ENCODE measurements around the gene EN2.

Gene EN2

DNA sequence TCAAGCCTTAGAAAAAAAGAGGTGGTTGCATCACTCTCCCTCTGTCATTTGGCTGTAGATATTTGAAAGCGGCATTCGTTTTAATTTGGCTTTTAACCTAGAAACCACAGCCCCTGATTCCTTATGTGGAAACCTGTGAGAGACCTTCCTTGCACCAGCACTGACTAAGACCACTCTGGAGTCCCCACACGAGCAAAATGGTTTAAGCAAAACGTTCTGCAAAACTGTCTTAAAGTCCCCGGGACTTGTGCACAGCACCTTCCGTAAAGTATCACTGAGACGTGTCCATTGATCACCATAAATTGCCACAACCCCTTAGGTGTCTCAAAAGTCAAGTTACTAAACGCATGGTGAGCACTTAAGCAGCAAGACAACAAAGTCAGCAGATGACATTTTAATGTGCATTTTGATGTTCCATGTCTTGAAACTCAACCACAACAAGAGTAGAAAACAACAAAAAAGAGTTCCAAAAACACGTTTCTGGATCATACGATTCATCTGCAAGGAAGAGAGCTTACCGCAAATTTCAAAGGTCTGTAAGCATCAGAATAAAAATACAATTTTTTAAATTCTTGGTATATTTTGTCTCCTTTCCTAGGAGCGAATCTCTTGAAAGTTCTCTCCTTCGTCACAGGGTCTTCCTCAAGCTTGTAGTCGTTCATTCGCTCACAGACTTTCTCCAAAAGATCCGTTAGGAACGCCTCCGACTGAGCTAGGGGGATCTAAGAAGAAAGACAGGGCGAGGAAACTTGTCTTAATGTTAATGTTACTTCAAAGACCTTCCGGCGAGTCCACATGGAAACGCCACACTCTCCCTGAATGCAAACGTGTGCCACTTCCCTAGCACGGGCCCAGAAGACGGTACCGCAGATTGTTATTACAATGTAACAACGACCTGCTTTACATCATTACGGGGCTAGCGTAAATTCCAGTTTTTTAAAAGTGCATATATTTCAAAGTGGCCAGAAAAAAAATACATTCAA, 50.7 kb downstream of the EN2 start:
- no peak for DNase-seq (ENCODE audit: low spot score)

DNA sequence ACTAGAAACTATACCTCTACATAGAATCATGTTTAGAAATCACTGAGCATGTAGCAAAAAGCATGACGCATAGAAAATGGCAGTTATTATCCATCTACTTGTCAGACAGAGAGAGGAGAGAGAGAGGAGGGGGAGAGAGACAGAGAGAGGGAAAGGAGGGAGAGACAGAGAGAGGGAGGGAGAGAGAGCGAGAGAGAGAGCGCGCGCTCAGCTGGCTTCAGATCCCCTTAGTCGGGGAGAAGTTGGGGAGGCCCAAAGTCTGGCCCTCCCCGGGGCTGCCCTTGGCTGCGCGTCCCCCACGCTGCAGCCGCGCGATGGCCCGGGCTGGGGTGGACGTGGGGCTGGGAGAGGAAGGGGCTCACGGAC, 51.4 kb downstream of the EN2 start:
- no peak for DNase-seq (ENCODE audit: low spot score)

DNA sequence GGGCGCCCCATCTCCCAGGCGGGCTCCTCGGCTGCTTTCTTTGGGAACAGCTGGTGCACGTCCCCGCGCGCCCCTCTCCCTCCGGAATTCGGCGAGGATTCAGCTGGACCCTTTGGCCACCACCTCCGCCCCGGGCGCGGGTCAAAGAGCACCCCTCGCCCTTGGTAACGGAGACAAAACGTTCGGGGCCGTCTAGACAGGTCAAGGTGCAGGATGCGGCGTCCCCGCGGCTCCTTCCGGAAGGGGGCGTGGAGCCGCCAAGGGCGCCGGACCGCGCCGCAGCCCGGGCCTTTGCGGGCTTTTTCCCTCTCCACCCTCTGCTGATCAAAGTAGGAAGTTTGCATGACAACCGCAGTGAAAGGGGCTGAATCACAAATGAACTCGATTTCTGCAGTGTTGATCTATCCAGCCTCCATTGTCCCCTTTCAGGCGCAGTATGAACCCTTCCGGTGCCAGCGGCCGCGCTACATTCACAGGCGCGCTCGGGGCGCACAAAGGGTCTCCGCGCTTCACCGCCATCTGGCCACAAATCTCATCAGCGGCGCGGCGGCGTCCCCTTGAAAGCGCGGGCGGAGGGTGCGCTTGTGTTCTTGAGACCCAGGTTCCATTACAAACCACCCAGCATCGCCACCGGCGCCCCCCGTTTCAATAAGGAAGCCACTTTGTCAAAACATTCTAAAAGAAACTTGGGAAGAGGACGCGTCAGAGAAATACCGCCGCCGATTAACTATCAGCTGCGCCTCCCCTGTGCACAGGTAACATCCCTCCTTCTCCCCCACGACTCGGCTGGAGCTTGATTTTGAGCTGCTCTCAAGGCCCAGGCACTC, 52.0 kb downstream of the EN2 start:
- DNase-seq (ENCODE audit: low spot score) = no peak

DNA sequence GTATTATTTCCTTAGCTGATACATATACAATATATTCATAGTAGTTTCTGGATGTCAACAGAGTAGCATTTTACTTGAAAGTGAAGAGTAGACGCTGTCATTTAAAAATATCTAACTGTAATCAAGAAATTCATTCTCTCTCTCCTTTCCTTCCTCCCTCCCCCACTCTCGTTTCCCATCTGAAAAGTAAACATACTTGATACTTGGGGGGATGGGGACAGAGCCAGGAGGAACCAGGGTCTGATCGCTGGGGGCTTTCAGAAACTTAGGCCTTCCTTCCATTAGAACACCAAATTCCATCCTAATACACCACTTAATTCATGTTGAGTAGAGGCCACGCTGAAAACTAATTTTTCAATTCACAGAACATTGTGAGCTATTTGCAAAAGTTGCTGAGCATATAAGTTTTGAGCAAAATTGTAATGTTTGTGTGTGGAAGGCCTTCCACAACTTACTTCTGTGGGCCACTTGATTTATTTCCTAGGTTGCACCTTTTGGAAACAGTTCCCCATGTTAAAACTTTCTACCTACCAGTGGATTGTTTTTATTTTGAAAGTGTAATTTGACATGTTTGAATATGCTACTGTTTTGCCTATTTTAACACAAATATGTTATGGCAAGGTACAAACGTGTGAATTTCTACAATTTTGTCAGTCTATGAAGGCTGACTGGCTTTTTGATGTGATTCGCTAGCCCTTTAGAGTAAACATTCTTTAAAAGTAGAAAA, 53.2 kb downstream of the EN2 start:
- DNase-seq (ENCODE audit: low spot score) = no peak

DNA sequence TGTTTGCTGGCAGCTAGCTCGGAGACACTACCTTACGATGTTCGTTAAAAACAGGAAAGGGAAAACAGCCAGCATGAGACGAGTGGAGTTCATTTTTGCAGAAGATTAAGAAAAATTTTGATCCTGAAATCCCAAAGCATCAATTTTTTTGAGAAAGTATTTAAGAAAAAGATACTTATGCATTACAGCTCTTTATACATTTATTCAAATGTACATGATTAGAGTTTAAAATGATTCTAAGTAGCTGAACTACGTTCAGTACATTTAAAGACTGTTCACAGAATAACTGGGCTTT, 53.7 kb downstream of the EN2 start:
- DNase-seq (ENCODE audit: low spot score) = no peak

DNA sequence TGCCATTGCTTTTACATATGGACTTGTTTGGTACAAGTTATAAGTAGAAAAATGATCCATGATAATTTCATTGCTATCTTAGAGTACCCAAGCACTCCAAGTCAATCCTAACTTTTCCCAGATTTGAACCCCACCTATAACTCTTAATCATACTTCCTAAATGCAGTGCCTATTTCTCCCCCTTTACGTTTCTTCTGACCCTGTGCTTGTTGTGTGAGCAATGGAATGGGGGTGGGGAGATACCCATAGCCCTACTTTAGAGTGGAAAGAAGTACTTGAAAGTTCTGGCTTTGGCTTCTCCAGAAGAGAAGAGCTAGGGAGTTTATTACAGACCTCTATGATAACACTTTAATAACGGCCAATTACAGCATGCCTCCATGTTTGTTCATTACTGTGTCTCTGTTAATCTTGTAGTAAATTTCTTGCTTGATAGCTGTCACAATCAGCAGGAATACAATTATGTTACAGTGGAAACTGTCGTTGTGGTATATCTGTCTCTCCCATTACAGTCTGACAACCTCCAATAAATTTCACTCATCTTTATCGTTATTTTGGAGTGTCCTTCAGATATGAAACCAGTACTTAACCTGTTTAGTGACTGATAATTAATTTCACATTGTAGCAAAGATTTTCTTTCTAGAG, 54.4 kb downstream of the EN2 start:
- DNase-seq (ENCODE audit: low spot score) = no peak

DNA sequence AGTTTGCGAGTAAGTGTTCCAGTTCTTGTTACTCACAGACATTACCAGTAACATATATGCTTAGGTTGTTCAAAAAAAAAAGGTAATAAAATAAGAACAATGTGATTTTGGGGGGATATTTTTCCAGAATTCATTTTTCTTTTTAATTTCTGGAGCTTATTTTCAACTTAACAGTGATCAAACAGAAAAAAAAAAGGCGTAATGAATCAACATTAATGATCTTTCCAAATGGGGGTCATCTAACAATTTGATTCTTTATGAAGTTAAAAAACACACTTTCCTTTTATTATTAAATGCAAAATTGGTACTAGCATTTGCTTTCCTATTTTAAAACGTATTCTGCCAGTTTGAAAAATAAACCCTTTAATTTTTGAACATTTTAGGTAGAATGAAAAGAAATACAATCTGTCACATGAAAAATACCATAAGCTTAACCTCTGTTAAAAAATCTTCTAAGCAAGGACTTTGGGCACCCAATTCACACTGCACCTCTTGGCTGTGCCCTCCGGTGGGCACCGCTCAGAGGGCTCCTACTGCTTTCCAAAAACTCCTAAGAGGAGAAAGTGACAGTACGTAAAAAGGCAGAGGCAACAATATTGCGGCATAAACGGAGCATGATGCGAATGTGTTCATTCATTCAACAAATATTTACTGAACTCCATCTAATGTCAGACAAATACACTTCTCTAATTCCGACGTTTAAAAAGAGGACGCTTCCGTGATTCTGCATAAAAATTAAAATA, 55.8 kb downstream of the EN2 start:
- DNase-seq (ENCODE audit: low spot score) = no peak

DNA sequence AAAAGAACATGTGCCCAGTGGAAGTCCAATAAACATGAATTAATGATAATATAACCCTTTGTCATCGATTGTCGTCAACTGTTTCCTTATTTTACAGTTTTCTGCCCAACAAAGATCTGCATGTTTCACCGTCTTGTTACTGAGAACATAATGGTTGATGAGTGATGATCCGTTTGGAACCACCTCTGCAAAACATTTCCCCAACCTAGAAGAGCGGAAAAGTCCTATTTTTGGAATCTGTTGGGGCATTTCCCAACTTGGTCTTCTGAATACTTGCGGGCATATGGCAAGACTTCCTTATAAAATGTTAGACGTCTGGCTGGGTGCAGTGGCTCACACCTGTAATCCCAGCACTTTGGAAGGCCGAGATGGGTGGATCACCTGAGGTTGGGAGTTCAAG, 56.4 kb downstream of the EN2 start:
- no peak for DNase-seq (ENCODE audit: low spot score)

All from Ammon's horn (tissue), 1 donor.